Adrenal gland (tissue), 5 donors: ENCODE measurements around the gene KSR2.

ENCODE experiments used
- POLR2A ChIP-seq, 2 donors: fragments of 450-650 bp; IDR thresholded peaks; one replicate each; pipeline ENCODE4 v1.6.1; 2017; ENCODE audit warnings: antibody characterized with exemption in 2 of 2, mild to moderate bottlenecking in 2 of 2, moderate library complexity in 1 of 2
- TF ChIP-seq, protein P1 (sequence below), 6 experiments: fragments of 450-650 bp in 4 of 6; fragments of 200-600 bp in 2 of 6; sonication (generic) in 1 of 6; IDR thresholded peaks; 1 replicate in 5 of 6; 2 replicates in 1 of 6; pipeline versions ENCODE4 v1.5.1 to v1.8.0; 2016 to 2021; ENCODE audit warnings: antibody characterized with exemption in 6 of 6, mild to moderate bottlenecking in 2 of 6, moderate library complexity in 1 of 6
- donor health status: DM: no; HTN: no; CAD: no.

- TF ChIP-seq, protein P1, sequence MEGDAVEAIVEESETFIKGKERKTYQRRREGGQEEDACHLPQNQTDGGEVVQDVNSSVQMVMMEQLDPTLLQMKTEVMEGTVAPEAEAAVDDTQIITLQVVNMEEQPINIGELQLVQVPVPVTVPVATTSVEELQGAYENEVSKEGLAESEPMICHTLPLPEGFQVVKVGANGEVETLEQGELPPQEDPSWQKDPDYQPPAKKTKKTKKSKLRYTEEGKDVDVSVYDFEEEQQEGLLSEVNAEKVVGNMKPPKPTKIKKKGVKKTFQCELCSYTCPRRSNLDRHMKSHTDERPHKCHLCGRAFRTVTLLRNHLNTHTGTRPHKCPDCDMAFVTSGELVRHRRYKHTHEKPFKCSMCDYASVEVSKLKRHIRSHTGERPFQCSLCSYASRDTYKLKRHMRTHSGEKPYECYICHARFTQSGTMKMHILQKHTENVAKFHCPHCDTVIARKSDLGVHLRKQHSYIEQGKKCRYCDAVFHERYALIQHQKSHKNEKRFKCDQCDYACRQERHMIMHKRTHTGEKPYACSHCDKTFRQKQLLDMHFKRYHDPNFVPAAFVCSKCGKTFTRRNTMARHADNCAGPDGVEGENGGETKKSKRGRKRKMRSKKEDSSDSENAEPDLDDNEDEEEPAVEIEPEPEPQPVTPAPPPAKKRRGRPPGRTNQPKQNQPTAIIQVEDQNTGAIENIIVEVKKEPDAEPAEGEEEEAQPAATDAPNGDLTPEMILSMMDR (IDR thresholded peaks at IDR 0.05) = no peak
- TF ChIP-seq POLR2A (IDR thresholded peaks at IDR 0.05) = no peak
Measured at GRCh38 chr12:117692512-117692911, 276.3 kb downstream of the KSR2 start.
